COR-L47 (cell line): ENCODE results near the gene CHKA.

ENCODE experiments used
- DNase-seq: peaks from one replicate; lab custom pipeline; 2025; lab: John Stamatoyannopoulos, UW

The CHKA gene

GRCh38 chr11:68121067-68121899, at the start of gene CHKA:
CHKA (minus strand) TSS chr11:68121388; CDS start chr11:68121177, 211 bp downstream.
- DNase-seq: peak; percentile 93

DNA sequence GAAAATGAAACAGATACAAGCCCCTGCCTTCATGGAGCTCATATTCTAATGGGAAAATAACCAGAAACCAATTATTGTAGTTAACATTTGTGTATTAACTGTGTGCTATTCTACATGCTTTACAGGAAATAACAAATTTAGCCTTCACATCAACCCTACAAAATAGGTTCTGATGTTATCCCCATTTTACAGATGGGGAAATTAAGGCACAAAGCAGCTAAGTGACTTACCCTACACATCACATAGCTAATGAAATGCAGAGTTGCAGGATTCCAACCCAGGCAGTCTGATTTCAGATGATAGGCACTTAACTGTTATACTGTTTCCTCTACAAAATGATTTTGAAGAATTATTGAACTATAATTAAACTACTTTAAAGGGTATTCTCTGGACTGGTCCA, 48.3 kb upstream of the CHKA start:
- no peak for DNase-seq

- no peak for DNase-seq
These were observed 47.5 kb upstream of the CHKA start for GRCh38 chr11:68168694-68169093.

DNA sequence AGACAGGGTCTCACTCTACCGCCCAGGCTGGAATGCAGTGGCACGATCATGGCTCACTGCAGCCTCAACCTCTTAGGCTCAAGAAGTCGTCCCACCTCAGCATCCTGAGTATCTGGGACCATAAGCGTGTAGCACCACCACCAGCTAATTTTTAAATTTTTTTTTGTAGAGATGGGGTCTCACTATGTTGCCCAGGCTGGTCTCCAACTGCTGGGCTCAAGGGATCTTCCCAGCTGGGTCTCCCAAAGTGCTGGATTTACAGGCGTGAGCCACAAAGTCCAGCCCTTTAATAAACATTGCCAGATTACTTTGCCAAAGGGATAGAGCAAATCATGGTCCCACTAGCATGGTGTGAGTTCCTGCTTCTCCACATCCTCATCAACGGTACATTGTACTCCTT, 46.3 kb upstream of the CHKA start:
- DNase-seq: no peak

DNA sequence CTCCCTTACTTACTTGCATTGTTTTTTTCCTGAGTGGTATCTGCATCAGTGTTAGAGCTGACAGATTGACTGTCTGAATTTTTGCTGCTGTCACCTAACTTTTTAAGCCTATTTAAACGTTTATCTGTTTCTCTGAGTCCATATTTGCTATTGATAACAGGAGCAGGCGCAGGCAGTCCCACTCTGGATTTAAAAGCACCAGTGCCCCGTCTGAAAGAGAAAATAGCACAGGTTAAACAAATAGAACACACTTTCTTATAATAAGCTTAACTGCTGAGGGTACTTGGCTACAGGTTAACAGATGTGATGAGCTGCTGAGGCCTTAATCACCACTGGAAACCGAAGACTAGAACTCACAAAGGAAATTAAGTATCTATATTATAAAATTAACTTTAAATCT, 45.8 kb upstream of the CHKA start:
- DNase-seq: no peak

GRCh38 chr11:68165601-68166000, 44.4 kb upstream of the CHKA start:
- no peak for DNase-seq

DNA sequence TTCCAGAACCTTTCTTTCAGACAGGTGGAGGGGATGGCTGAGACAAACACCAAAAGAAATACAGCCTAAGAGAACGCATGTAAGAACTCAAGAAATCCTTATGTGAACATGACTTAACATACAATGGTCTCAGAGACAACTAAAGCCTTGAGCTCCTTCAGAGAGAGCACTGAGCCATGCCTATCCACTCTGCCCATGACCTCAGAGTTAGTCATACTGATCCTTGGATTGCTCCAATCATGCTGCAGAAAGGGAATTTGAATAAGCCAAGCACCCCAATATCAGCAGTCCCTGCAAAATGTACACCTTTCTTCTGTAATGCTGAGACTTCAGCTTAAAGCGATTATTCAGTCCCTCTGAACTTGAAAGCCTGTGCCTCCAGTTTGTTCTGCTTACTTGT, 43.2 kb upstream of the CHKA start:
- no peak for DNase-seq

DNA sequence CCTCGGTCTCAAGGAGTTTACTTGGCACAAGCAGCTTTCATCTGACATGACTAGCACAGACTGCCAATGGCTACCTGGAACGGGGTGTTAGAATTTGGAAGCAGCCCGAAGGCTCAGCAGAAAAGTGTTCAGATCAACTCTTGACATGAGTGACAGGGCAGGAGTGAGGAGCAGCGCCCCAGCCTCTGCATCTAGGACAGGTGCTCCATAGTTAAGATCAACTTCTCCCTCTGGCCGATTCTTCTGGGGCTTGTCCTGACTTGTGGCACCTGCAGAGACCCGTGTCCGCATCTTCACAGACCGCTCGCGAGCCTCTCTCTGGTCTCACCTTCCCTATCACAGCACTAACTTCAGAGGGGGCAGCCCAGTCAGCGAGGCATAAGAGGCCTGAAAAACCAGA, 42.5 kb upstream of the CHKA start:
- no peak for DNase-seq

GRCh38 chr11:68160100-68160695, 39.0 kb upstream of the CHKA start:
- no peak for DNase-seq

GRCh38 chr11:68159665-68160064, 38.5 kb upstream of the CHKA start:
- no peak for DNase-seq

DNA sequence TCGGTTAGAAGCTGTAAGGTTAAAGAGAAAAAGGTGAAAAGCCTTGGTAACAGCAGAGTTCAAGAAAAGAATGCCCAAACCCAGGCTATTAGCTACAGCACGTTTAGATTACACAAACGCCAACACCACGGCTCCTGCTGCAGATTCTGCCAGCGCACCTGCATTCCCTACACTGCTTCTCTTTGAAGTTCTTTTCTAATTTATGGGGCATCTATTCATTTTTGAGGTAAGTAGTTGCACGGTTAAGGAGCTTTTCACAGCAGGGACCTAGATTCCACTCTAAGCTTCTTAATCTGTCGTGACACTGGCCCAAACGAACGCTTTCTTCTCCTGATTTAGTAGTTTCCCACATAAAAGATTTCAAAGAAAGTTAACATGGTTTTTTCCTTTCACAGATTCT, 38.0 kb upstream of the CHKA start:
- DNase-seq: no peak

GRCh38 chr11:68158580-68158979, 37.4 kb upstream of the CHKA start:
- DNase-seq: no peak

DNA sequence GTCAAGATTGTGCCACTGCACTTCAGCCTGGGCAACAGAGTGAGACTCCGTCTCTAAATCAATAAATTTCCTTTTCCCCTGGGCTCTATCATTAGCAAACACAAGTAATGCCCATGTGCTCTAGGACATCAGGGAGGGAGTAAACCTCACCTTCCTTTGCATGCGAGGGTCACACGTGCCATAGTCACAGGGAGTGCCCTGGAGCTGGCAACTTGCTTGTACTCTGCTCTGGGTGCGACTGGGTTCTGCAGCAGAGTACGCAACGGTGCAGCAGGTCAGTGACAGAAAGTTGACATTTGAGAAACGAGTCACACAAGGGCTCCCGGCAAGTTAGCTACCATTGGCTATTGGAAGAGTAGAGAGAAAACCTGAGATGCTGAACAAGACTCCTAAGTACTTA, 32.6 kb upstream of the CHKA start:
- no peak for DNase-seq

GRCh38 chr11:68150037-68150436, 28.8 kb upstream of the CHKA start:
- no peak for DNase-seq

DNA sequence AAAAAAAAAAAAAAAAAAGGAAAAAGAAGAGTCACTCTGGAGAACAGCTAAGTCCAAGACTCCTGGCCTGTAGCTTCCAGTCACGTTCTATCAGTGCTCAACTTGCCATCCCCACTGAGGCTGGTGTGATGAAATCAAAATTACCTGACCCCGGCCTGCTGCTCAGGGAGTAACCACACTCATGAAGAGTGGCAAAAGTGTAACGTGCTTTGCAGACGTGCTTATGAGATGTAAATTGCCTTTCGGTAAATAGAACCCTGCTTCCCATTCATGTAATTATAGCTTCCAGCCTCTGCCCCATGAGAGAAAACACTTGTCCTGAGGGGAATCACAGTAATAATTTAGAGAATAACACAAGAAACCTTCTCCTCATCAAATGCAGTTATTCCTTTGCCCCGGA, 28.2 kb upstream of the CHKA start:
- peak; percentile 38 for DNase-seq

DNA sequence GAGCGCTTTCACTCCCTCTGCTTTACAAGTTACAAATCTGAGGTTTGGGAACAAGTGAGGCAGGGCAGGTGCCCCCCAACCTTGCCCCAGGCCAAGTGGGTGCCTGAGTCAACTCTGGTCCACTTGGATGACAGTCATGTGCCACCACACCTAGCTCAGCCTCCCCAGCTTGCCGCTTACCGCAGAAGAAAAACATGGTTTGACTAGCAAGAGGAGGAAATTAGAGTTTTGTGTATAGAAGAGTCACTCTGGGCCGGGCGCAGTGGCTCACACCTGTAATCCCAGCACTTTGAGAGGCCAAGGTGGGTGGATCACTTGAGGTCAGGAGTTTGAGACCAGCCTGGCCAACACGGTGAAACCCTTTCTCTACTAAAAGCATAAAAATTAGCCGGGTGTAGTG, 27.7 kb upstream of the CHKA start:
- DNase-seq: no peak

DNA sequence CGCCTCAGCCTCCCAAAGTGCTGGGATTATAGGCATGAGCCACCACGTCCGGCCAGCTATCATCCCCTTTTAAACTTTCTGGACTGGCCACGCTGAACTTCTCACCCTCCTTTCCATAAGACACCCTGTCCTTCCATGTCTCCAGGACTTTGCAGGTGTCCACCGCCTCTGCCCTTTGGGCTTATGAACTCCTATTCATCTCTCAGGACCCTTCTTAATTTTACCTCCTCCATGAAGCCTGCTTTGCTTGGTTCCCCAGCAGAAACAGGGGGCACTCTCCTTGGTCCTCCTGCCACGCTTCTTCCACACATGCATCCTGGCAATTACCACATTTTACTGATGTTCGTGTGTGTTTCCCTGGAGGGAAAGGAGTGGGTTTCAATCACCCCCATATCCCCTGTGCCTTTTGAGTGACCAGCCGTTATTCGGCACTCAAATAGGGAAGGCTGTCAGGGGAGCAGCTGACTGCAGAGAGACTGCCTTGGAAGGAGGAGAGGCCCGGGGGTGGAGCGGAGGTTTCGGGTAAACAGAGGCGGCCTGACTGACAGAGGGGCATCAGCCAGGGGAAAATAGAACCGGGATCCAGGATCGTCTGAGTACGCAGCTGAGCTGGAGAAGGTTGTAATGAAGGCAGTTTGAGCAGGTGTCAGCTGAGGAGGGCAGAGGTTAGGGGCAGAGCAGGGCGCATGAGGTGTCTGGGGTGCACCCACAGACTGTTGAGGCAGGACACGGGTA, 27.1 kb upstream of the CHKA start:
- DNase-seq: no peak

DNA sequence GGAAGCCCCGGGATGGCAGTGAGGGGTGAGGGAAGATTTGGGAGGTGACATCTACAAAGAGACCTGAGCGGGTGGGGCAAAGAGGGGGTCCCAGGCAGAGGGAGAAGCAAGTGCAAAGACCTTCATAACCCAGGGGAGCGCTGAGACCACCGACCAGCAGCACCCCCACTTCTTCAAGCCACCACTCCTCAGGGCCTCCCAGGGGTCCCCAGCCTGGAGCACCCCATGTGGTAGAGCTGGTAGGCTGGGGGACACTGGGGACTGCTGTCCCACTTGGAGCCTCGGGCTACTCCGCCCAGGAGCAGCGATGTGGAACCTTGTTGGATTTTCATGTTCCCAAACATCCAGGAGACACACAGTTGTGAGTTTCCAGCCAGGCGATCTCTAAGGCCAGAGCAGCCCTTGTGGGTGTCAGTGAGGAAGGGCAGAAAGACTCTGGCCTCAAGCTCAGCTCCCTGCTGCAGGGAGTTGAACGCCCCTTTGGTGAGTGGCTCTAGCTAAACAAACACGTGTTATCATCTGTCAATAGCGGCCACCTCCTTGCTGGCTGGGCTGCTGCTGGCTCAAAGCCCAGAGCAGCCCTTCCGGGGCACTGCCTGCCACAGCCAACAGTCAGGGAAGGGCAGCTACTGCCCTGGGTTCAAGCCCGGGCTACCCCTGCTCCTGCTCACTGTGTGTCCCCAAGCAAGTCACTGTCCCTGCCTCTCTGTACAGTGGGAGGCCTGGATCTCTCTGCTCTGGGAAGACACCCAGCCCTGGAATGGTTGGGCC, 25.7 kb upstream of the CHKA start:
- peak; percentile 80 for DNase-seq

DNA sequence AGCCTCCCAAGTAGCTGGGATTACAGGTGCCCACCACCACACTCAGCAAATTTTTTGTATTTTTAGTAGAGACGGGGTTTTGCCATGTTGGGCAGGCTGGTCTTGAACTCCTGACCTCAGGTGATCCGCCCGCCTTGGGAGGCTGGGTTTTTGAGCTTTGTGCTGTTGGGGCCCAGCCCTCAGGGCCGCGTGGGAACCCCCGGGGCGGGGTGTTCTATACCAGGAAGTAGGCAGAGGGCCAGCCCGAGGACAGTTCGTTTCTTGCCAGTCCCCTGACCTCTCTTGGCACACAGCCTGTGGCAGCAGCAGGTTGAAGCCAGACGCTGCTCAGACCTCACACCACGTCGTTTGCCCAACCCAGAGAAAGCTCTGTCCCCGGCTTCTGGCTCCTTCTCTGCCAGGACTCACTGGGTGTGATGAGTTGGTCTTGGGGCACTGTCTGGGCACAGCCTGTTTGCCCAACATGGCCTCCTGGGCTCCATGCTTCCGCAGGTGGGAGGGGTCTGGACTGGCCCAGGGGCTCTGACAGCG, 24.9 kb upstream of the CHKA start:
- DNase-seq: peak; percentile 16

- no peak for DNase-seq
These were observed 24.1 kb upstream of the CHKA start for GRCh38 chr11:68145120-68145866.

DNA sequence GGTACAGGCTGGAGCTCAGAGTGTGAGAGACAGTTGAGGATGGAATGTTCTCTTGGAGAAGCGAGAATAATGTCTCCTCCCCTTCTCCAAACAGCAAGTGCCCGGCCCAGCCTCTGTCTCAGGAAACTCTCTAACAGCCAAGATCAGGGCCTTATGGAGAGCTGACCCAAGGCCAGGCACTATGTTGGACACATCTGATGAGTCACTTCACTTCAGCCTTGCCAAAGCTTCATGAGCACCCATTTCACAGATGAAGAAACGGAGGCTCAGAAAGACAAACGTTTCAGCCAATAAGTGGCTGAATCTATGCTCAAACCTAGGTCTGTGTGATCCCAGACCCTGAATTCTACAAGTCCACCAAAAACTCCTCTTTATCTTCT, 22.1 kb upstream of the CHKA start:
- no peak for DNase-seq
